Measurements from ENCODE around the gene HDAC4. TPM values are rescaled to one million over a fixed set of nuclear protein-coding genes. Genes with fewer than 3 reads are reported as not detected.

Gene HDAC4
- total RNA-seq, 4 donors from 2014 or later: 68.0 to 123 (median 86.5) TPM

- no peak overlapping the region for H3K4me3 ChIP-seq
- H3K4me1 ChIP-seq: peaks cover 0 to 69% (median 34%) of the 10 kb centered on the region in 4 donors
- H3K36me3 ChIP-seq: no peaks in the 10 kb centered on the region
- no peaks in the 10 kb centered on the region for H3K27me3 ChIP-seq
- TF ChIP-seq POLR2A (IDR thresholded peaks at IDR 0.05): no peak
- no peak for TF ChIP-seq EP300 (IDR thresholded peaks at IDR 0.05)
- no peak for TF ChIP-seq CTCF (IDR thresholded peaks at IDR 0.05)
- H3K27ac ChIP-seq: peak overlapping the region in 3 of 4 donors; percentile 27 to 52 (median 42)
- H3K9me3 ChIP-seq: no peaks in the 10 kb centered on the region
- DNase-seq (ENCODE audit: low spot score in 2 of 2): no peak
- 56 to 64% methylated on average over 26 of the region's 26 CpGs for WGBS, 2 donors
Observed at GRCh38 chr2:239230318-239231052, 170.3 kb downstream of the HDAC4 start.

GRCh38 chr2:239229545-239230279 lies 171.1 kb downstream of the HDAC4 start:
- Histone ChIP-seq H3K4me3 (no peak overlapping the region), H3K27ac (peak overlapping the region in 1 of 4 donors; percentile 42), H3K36me3 (no peaks in the 10 kb centered on the region), H3K4me1 (peaks cover 0 to 75% (median 40%) of the 10 kb centered on the region in 4 donors), H3K27me3 (no peaks in the 10 kb centered on the region), H3K9me3 (no peaks in the 10 kb centered on the region)
- no peak for DNase-seq (ENCODE audit: low spot score in 2 of 2)
- WGBS, 2 donors: 77 to 80% methylated on average over 11 of the region's 11 CpGs
- no peak for TF ChIP-seq POLR2A (IDR thresholded peaks at IDR 0.05)
- TF ChIP-seq EP300 (IDR thresholded peaks at IDR 0.05): no peak
- no peak for TF ChIP-seq CTCF (IDR thresholded peaks at IDR 0.05)

GRCh38 chr2:239227661-239228371 lies 173.0 kb downstream of the HDAC4 start:
- TF ChIP-seq EP300 (IDR thresholded peaks at IDR 0.05) (no peak), CTCF (IDR thresholded peaks at IDR 0.05) (no peak), POLR2A (IDR thresholded peaks at IDR 0.05) (no peak)
- Histone ChIP-seq H3K4me1 (peaks cover 0 to 82% (median 58%) of the 10 kb centered on the region in 4 donors), H3K4me3 (no peak overlapping the region), H3K36me3 (no peaks in the 10 kb centered on the region), H3K27ac (peak overlapping the region in 3 of 4 donors; percentile 63 to 94 (median 92)), H3K27me3 (no peaks in the 10 kb centered on the region), H3K9me3 (no peaks in the 10 kb centered on the region)
- WGBS, 2 donors: 74 to 80% methylated on average over 14 of the region's 14 CpGs
- DNase-seq (ENCODE audit: low spot score in 2 of 2): no peak

- no peak for DNase-seq (ENCODE audit: low spot score in 2 of 2)
- H3K4me3 ChIP-seq: no peak overlapping the region
Observed at GRCh38 chr2:239226677-239227581, 173.9 kb downstream of the HDAC4 start.

More at GRCh38 chr2:239226677-239227581, 173.9 kb downstream of the HDAC4 start:
- peak overlapping the region; percentile 63 to 94 (median 90) for H3K27ac ChIP-seq
- no peaks in the 10 kb centered on the region for H3K9me3 ChIP-seq
- 49 to 56% methylated on average over 12 to 15 of the region's 17 CpGs for WGBS, 2 donors
- H3K36me3 ChIP-seq: no peaks in the 10 kb centered on the region
- TF ChIP-seq EP300 (IDR thresholded peaks at IDR 0.05): no peak
- H3K27me3 ChIP-seq: no peaks in the 10 kb centered on the region
- H3K4me1 ChIP-seq: peaks cover 0 to 87% (median 66%) of the 10 kb centered on the region in 4 donors

Measured in tibial nerve (tissue), 4 donors.